CD4-positive, alpha-beta T cell treated with Interleukin-4 for 1 hour (primary cell): ENCODE measurements around the gene ANO6.
"Not testable (repeated sequence)": the region's sequence is repeated elsewhere in the genome, so short reads cannot be mapped to it uniquely, and the experiment has no call there.

Experiments
- DNase-seq, 2 donors: peaks; one replicate each; pipeline ENCODE4 v3.0.0-alpha.2; 2020 to 2022

The ANO6 gene

GRCh38 chr12:45314770-45315169 lies 98.9 kb downstream of the ANO6 start:
- DNase-seq, result no peak

DNA sequence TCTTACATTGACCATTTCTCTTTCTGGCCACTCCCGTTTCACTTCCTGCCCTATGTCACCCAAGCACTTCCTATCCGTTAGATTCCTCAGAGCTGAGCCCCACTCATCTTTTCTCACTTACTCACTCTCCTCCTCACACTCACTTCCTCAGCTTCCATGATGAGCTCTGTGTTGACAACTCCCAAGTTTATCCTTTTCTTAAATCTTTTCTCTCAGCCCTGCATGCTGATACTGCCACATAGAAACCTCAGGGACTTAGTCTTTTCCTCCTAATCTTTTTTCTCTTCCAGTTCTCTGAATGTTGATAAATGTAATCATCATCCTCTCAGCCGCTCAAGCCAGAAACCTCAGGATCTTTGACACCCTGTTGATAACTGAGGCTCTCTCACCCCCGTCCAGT lies 99.6 kb downstream of the ANO6 start:
- no peak for DNase-seq

DNA sequence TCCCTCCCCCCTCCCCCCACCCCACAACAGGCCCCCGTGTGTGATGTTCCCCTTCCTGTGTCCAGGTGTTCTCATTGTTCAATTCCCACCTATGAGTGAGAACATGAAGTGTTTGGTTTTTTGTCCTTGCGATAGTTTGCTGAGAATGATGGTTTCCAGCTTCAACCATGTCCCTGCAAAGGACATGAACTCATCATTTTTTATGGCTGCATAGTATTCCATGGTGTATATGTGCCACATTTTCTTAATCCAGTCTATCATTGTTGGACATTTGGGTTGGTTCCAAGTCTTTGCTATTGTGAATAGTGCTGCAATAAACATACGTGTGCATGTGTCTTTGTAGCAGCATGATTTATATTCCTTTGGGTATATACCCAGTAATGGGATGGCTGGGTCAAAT lies 101.4 kb downstream of the ANO6 start:
- not testable (repeated sequence) for DNase-seq

GRCh38 chr12:45322810-45323209 lies 106.9 kb downstream of the ANO6 start:
- DNase-seq, result no peak

DNA sequence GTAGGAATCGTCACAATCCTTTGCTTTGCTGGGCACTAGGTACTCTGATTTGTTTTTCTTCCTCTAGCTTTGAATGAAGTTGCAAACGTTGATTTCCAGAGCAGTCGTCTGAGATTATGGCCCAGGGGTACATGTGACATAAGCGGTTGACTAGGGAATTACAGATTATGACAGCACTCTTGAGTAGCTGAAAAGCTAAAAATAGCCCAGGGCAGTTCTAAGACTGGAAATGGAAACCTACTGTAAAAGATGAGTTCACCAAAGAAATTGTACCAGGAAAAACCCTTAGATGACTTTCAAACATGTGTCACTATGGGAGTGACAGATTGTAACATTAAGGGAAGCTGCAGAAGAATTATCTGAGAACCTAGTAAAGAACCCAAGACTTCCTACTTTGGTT lies 108.5 kb downstream of the ANO6 start:
- no peak for DNase-seq

- no peak for DNase-seq
Measured at GRCh38 chr12:45326358-45326975, 110.6 kb downstream of the ANO6 start.

GRCh38 chr12:45327823-45328383 lies 112.0 kb downstream of the ANO6 start:
- DNase-seq, result no peak

GRCh38 chr12:45329238-45329637 lies 113.3 kb downstream of the ANO6 start:
- DNase-seq, result no peak

GRCh38 chr12:45329702-45330101 lies 113.8 kb downstream of the ANO6 start:
- DNase-seq, result no peak

DNA sequence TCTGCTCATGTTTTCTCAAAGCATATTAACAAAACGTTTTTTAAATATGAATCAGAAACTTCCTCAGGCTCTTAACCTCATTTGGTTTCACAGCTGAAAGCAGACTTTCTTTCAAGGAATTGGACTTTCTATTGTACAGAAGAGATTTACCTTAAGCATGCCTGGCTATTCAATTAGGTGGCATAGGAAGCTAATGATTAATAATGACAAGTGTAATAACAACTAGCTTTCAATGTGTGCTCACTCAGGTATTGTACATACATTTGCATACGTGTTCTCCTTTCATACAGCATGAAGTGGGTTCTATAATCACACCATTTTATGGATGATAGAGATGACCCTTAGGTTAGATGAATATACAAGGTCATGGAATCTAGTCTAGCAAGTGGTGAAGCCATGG lies 115.7 kb downstream of the ANO6 start:
- no peak for DNase-seq

DNA sequence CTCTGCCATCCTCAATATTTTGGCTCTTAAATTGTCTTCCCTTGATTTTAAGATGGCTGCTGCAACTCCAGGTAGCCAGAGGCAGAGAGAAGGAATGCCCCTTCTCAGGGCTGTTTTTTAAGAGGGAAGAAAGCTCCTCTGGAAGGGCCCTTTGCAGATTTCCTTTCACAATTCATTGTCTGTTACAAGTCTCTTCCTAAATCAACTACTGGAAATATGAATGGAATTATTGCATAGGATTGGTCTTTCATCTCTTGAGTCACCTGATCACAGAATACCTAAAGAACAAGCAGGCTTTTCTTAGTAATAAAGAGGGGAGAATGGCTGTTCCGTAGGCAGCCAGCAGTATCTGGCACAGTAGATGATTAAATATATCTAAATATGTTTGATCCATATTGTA lies 118.5 kb downstream of the ANO6 start:
- DNase-seq, result no peak

DNA sequence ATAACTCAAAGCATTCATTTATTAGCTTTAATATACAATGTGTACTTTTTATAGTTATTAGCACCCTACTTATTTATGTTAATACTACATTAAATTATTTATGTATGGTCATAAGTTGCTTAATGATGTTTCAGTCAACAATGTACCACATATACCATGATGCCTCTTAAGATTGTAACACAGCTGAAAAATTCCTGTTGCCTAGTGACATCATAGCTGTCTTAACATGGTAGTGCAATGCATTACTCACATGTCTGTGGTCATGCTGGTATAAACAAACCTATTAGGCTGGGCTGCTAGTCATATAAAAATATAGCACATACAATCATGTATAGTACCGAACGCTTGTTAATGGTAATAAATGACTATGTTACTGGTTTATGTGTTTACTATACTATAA lies 120.4 kb downstream of the ANO6 start:
- no peak for DNase-seq

DNA sequence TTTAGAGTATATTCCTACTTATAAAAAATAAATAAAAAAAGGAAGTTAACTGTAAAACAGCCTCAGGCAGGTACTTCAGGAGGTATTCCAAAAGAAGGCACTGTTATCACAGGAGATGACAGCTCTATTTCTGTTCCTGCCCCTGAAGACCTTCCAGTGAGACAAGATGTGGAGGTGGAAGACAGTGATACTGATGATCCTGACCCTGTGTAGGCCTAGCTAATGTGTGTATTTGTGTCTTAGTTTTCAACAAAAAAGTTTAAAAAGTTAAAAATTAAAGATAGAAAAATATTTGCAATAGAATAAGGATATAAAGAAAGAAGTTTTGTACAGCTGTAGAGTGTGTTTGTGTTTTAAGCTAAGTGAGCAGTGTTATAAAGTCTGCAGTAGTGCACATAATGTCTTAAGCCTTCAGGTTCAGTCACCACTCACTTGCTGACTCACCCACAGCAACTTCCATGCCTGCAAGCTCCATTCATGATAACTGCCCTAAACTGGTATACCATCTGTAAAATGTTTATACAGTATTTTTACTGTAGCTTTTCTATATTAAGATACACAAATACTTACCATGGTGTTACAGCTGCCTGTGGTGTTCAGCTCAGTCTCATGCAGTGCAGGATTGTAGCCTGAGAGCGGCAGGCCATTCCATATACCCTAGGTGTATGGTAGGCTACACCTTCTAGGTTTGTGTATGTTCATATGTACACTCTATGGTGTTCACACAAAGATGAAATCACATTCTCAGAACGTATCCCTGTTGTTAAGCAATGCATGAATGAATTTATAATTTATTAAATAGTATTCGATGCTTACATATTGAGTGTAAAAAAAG lies 121.1 kb downstream of the ANO6 start:
- DNase-seq, result no peak

- DNase-seq, result no peak
Measured at GRCh38 chr12:45337835-45338234, 121.9 kb downstream of the ANO6 start.

GRCh38 chr12:45338272-45338671 lies 122.4 kb downstream of the ANO6 start:
- DNase-seq, result no peak

GRCh38 chr12:45339035-45339434 lies 123.1 kb downstream of the ANO6 start:
- no peak for DNase-seq

DNA sequence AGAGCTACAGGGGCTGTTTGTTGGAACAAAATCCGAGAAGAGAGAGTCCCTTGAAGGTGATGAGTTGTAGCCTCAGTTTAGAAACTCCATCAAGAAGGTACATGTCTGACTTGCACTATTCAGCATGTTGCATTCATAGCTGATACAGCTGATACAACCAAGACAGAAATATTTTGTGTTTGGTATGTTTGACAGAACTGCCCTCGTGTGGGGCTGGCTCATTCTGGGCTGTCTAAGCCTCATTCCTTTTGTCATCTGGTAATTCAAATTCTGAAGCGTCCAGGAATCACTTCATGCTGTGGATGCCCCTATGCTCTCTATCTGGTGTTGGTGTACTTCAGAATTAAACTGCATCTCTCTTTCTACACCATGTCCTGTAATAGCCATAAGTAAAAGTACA lies 126.3 kb downstream of the ANO6 start:
- DNase-seq, result no peak

DNA sequence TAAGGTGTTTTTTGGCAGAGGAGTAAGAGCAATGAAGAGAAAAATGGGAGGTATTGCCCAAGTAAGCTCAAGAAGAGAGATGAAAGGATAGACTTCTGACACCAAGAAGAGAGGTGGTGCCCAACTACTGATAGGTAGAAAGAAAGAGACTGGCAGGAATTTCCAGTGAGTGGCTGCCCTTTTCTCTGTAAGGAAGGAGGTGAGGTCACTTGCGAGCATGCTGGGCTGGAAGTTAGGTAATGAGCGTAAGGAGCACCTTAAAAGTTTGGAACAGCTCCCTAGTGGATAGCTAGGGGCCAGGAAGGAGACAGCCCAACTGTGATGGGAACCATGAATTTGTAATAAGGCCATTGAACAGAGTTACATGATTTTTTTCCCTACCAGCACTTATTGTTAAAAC lies 127.0 kb downstream of the ANO6 start:
- no peak for DNase-seq

DNA sequence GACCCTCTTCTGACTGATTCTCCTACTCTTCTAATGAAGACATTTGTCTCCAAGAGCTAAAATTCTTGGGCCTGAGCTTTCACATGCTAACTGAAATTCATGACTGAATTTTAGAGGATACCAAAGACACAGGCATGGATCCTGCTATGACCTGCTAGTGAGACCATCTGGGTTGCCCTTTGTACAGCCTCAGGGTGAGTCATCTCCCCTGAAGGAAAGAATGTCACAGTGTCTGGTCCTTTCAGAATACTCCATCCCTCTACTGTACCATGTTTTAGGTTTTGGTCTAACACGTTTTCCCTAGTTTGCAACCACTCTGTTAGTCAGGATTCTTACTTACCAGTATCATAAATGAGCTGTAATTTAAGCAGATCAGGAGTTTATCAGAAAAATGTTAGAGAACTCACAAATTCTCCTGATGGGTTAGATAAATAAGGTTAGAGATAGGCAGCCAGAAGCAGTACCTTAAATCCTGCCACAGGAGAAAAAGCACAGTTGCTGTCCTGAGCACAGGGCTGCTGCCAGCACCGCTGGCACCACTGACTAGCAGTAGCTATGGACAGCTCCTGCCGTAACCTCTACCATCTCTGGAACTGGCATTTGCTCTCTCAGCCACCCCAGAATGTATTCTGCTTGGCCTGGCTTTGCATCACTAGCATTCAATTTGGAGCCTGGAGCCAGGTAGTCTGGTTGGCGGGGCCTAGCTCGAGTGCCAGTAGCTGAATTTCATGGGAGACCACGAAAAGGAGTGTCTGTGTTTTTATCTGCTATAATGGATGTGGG lies 127.6 kb downstream of the ANO6 start:
- no peak for DNase-seq

DNA sequence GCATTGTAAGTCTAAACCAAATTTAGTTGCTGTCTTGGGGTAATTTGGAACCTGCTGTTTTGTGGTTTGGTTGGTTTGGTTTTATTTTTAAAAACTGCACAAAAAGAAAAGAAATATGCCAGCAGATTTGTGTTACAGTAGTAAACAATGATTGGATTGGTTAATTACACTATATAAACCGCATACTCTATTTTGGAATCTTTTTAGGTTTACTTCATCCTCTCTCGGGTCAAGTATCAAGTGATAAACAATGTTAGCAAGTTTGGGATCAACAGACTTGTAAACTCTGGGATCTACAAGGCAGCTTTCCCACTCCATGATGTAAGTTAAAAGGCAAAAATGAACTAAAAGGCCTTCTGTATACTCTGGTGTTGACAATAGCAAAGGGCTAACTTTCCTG lies 132.4 kb downstream of the ANO6 start:
- no peak for DNase-seq

DNA sequence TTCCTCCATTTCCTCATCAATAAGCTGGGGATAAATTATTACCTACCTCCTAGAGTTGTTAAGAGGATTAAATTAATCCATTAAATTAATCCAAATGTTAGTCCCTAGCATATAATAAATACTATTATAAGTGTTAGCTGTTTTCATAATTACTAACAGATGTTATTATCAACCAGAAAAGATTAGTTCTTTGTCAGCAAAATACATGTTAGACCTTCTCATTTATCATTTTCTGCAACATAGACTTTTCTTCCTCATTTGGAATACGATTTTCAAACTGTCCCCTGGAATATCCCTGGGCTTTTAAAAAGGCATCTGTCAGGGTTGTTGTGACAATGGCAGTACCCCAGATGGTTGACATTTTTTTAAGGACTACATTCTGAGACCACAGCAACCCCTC lies 133.1 kb downstream of the ANO6 start:
- no peak for DNase-seq

GRCh38 chr12:45349916-45350315 lies 134.0 kb downstream of the ANO6 start:
- no peak for DNase-seq

GRCh38 chr12:45350861-45351260 lies 135.0 kb downstream of the ANO6 start:
- no peak for DNase-seq
